ENCODE measurements around the gene UBE2E1. TPM values are rescaled to one million over a fixed set of nuclear protein-coding genes. Genes with fewer than 3 reads are reported as not detected.
"Not testable (repeated sequence)": the region's sequence is repeated elsewhere in the genome, so short reads cannot be mapped to it uniquely, and the experiment has no call there.

The UBE2E1 gene
- total RNA-seq, 2 donors from 2014 or later, result 41.2 to 53.3 TPM

- no peak for ATAC-seq (ENCODE audit: insufficient number of reproducible peaks, low FRiP score, low read depth)
- TF ChIP-seq CTCF (IDR thresholded peaks at IDR 0.05), result no peak
These were observed 95.0 kb downstream of the UBE2E1 start for GRCh38 chr3:23900744-23901143.

GRCh38 chr3:23904545-23904944 is 98.8 kb downstream of the UBE2E1 start:
- ATAC-seq (ENCODE audit: insufficient number of reproducible peaks, low FRiP score, low read depth) (no peak), DNase-seq (ENCODE audit: low spot score) (no peak)
- Histone ChIP-seq H3K27ac (no peak overlapping the region), H3K4me1 (ENCODE audit: control insufficient read depth in 1 of 2, low read depth in 2 of 2) (no peaks in the 10 kb centered on the region), H3K36me3 (peaks cover 17% of the 10 kb centered on the region), H3K9me3 (no peaks in the 10 kb centered on the region), H3K27me3 (replicated peaks; ENCODE audit: insufficient read depth) (no peaks in the 10 kb centered on the region), H3K4me3 (no peak overlapping the region)
- TF ChIP-seq CTCF (IDR thresholded peaks at IDR 0.05), result no peak

More at GRCh38 chr3:23900744-23901143, 95.0 kb downstream of the UBE2E1 start:
- DNase-seq (ENCODE audit: low spot score), result no peak
- H3K36me3 ChIP-seq, result peaks cover 13% of the 10 kb centered on the region
- H3K4me3 ChIP-seq, result no peak overlapping the region
- no peaks in the 10 kb centered on the region for H3K9me3 ChIP-seq
- no peaks in the 10 kb centered on the region for H3K27me3 ChIP-seq (replicated peaks; ENCODE audit: insufficient read depth)
- no peaks in the 10 kb centered on the region for H3K4me1 ChIP-seq (ENCODE audit: control insufficient read depth in 1 of 2, low read depth in 2 of 2)
- H3K27ac ChIP-seq, result no peak overlapping the region

- peaks cover 0 to 9% of the 10 kb centered on the region in 2 donors for H3K4me1 ChIP-seq (ENCODE audit: control insufficient read depth in 1 of 2, low read depth in 2 of 2)
- H3K9me3 ChIP-seq, result no peaks in the 10 kb centered on the region
- H3K27ac ChIP-seq, result no peak overlapping the region
- H3K36me3 ChIP-seq, result peaks cover 7% of the 10 kb centered on the region
- no peak for TF ChIP-seq CTCF (IDR thresholded peaks at IDR 0.05)
- no peak for ATAC-seq (ENCODE audit: insufficient number of reproducible peaks, low FRiP score, low read depth)
- H3K4me3 ChIP-seq, result no peak overlapping the region
- DNase-seq (ENCODE audit: low spot score), result no peak
- H3K27me3 ChIP-seq (replicated peaks; ENCODE audit: insufficient read depth), result no peaks in the 10 kb centered on the region
These were observed 103.6 kb downstream of the UBE2E1 start for GRCh38 chr3:23909341-23909740.

- ATAC-seq (ENCODE audit: insufficient number of reproducible peaks, low FRiP score, low read depth), result no peak
- H3K27me3 ChIP-seq (replicated peaks; ENCODE audit: insufficient read depth), result no peaks in the 10 kb centered on the region
These were observed 105.6 kb downstream of the UBE2E1 start for GRCh38 chr3:23911397-23911796.

GRCh38 chr3:23912335-23912734 is 106.6 kb downstream of the UBE2E1 start:
- H3K27me3 ChIP-seq (replicated peaks; ENCODE audit: insufficient read depth); ATAC-seq (ENCODE audit: insufficient number of reproducible peaks, low FRiP score, low read depth); H3K9me3 ChIP-seq; H3K4me3 ChIP-seq; H3K36me3 ChIP-seq; H3K27ac ChIP-seq; DNase-seq (ENCODE audit: low spot score): not testable (repeated sequence)
- H3K4me1 ChIP-seq (ENCODE audit: control insufficient read depth in 1 of 2, low read depth in 2 of 2), result peaks cover 14 to 24% of the 10 kb centered on the region in 2 donors

More at GRCh38 chr3:23911397-23911796, 105.6 kb downstream of the UBE2E1 start:
- Histone ChIP-seq H3K36me3 (peaks cover 7% of the 10 kb centered on the region), H3K27ac (no peak overlapping the region), H3K4me3 (no peak overlapping the region), H3K4me1 (ENCODE audit: control insufficient read depth in 1 of 2, low read depth in 2 of 2) (peaks cover 14 to 24% of the 10 kb centered on the region in 2 donors), H3K9me3 (no peaks in the 10 kb centered on the region)
- no peak for DNase-seq (ENCODE audit: low spot score)
- TF ChIP-seq CTCF (IDR thresholded peaks at IDR 0.05), result no peak

- no peaks in the 10 kb centered on the region for H3K9me3 ChIP-seq
- H3K27me3 ChIP-seq (replicated peaks; ENCODE audit: insufficient read depth), result no peaks in the 10 kb centered on the region
- H3K4me3 ChIP-seq, result no peak overlapping the region
- H3K4me1 ChIP-seq (ENCODE audit: control insufficient read depth in 1 of 2, low read depth in 2 of 2), result peaks cover 14 to 30% of the 10 kb centered on the region in 2 donors
- TF ChIP-seq CTCF (IDR thresholded peaks at IDR 0.05), result no peak
- ATAC-seq (ENCODE audit: insufficient number of reproducible peaks, low FRiP score, low read depth) (no peak), DNase-seq (ENCODE audit: low spot score) (no peak)
- no peaks in the 10 kb centered on the region for H3K36me3 ChIP-seq
- no peak overlapping the region for H3K27ac ChIP-seq
These were observed 107.4 kb downstream of the UBE2E1 start for GRCh38 chr3:23913182-23913581.
